Measurements from ENCODE around the gene C16orf86. TPM values are rescaled to one million over a fixed set of nuclear protein-coding genes. Genes with fewer than 3 reads are reported as not detected.

Gene C16orf86
- total and polyA plus RNA-seq, 2 donors (not counting 1 experiment from before 2014, with no cell fraction given) = 0.73 to 9.2 TPM

DNA sequence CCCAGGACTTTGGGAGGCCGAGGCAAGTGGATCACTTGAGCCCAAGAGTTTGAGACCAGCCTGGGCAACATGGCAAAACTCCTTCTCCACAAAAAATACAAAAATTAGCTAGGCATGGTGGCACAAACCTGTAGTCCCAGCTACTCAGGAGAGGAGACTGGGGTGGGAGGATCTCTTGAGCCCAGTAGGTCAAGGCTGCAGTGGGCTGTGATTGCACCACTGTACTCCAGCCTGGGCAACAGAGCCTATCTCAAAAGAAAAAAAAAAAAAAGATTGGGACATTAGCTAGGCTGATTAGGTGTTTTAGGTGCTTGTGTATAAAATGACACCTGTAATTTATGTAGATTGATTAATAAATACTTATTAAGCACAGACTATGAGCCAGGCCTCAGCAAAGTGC is 42.4 kb downstream of the C16orf86 start:
- Histone ChIP-seq H3K4me1 (ENCODE audit: control insufficient read depth, extremely low read depth, insufficient read depth, low read length) (no peaks in the 10 kb centered on the region), H3K27me3 (ENCODE audit: control insufficient read depth, insufficient read depth, low read length) (no peaks in the 10 kb centered on the region), H3K9ac (ENCODE audit: insufficient read depth, low read length) (no peak overlapping the region), H3K36me3 (ENCODE audit: control insufficient read depth, insufficient read depth, low read length) (no peaks in the 10 kb centered on the region), H4K20me1 (ENCODE audit: control insufficient read depth, extremely low read depth, insufficient read depth, low read length) (no peaks in the 10 kb centered on the region), H3K9me3 (ENCODE audit: control insufficient read depth, insufficient read depth, low read depth, low read length) (no peaks in the 10 kb centered on the region), H2AFZ (ENCODE audit: low read length) (no peak overlapping the region), H3K79me2 (ENCODE audit: control insufficient read depth, insufficient read depth, low read length) (peaks cover 3% of the 10 kb centered on the region), H3K4me2 (ENCODE audit: extremely low read depth, insufficient read depth, low read length) (no peak overlapping the region), H3K4me3 (replicated peaks in 1 of 4; ENCODE audit: control extremely low read depth in 1 of 4, insufficient read depth in 1 of 4, low read depth in 3 of 4, low read length in 4 of 4) (no peak overlapping the region), H3K27ac (ENCODE audit: insufficient read depth, low read length) (no peak overlapping the region)
- TF ChIP-seq, protein P1, sequence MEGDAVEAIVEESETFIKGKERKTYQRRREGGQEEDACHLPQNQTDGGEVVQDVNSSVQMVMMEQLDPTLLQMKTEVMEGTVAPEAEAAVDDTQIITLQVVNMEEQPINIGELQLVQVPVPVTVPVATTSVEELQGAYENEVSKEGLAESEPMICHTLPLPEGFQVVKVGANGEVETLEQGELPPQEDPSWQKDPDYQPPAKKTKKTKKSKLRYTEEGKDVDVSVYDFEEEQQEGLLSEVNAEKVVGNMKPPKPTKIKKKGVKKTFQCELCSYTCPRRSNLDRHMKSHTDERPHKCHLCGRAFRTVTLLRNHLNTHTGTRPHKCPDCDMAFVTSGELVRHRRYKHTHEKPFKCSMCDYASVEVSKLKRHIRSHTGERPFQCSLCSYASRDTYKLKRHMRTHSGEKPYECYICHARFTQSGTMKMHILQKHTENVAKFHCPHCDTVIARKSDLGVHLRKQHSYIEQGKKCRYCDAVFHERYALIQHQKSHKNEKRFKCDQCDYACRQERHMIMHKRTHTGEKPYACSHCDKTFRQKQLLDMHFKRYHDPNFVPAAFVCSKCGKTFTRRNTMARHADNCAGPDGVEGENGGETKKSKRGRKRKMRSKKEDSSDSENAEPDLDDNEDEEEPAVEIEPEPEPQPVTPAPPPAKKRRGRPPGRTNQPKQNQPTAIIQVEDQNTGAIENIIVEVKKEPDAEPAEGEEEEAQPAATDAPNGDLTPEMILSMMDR (conservative IDR thresholded peaks at IDR 0.05 in 1 of 2, IDR thresholded peaks at IDR 0.05 in 1 of 2; ENCODE audit: low read depth in 1 of 2, low read length in 2 of 2) = no peak
- no peak for TF ChIP-seq EZH2 (IDR thresholded peaks at IDR 0.05; ENCODE audit: low read length, missing control alignments)
- DNase-seq (ENCODE audit: low read depth in 2 of 2) = no peak

GRCh38 chr16:67710607-67711006 is 44.0 kb downstream of the C16orf86 start:
- H3K79me2 ChIP-seq (ENCODE audit: control insufficient read depth, insufficient read depth, low read length) = peaks cover 5% of the 10 kb centered on the region
- no peak overlapping the region for H2AFZ ChIP-seq (ENCODE audit: low read length)
- H3K9me3 ChIP-seq (ENCODE audit: control insufficient read depth, insufficient read depth, low read depth, low read length) = no peaks in the 10 kb centered on the region
- DNase-seq (ENCODE audit: low read depth in 2 of 2) = no peak
- no peak overlapping the region for H3K4me3 ChIP-seq (replicated peaks in 1 of 4; ENCODE audit: control extremely low read depth in 1 of 4, insufficient read depth in 1 of 4, low read depth in 3 of 4, low read length in 4 of 4)
- H3K4me1 ChIP-seq (ENCODE audit: control insufficient read depth, extremely low read depth, insufficient read depth, low read length) = no peaks in the 10 kb centered on the region
- H4K20me1 ChIP-seq (ENCODE audit: control insufficient read depth, extremely low read depth, insufficient read depth, low read length) = no peaks in the 10 kb centered on the region
- no peaks in the 10 kb centered on the region for H3K27me3 ChIP-seq (ENCODE audit: control insufficient read depth, insufficient read depth, low read length)
- H3K27ac ChIP-seq (ENCODE audit: insufficient read depth, low read length) = no peak overlapping the region
- TF ChIP-seq EZH2 (IDR thresholded peaks at IDR 0.05; ENCODE audit: low read length, missing control alignments) = no peak
- TF ChIP-seq, protein P1 (conservative IDR thresholded peaks at IDR 0.05 in 1 of 2, IDR thresholded peaks at IDR 0.05 in 1 of 2; ENCODE audit: low read depth in 1 of 2, low read length in 2 of 2) = no peak
- H3K36me3 ChIP-seq (ENCODE audit: control insufficient read depth, insufficient read depth, low read length) = no peaks in the 10 kb centered on the region
- no peak overlapping the region for H3K4me2 ChIP-seq (ENCODE audit: extremely low read depth, insufficient read depth, low read length)
- no peak overlapping the region for H3K9ac ChIP-seq (ENCODE audit: insufficient read depth, low read length)

DNA sequence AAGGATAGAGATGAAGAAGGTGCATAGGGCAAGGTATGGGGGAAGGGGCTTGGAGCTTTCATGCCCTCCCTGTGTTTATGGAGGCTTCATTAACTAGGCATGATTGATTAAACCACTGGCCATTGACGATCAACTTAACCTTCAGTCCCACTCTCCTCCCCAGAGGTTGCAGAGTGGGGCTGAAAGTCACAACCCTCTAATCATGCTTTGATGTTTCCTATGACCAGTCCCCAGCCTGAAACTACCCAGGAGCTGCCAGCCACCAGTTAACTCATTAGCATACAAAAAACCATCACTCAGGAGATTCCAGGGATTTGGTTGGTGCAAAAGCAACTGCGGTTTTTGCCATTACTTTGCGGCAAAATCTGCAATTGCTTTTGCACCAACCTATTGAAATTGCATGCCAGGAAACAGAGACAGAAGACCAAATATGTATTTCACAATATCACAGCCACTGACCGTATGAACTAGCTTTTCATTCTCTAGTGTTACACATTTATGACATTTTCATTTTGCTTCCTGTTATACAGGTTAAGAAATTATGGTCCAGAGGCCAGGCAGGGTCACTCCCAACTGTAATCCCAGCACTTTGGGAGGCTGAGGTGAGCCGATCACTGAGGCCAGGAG is 47.1 kb downstream of the C16orf86 start:
- Histone ChIP-seq H3K36me3 (ENCODE audit: control insufficient read depth, insufficient read depth, low read length) (no peaks in the 10 kb centered on the region), H3K9ac (ENCODE audit: insufficient read depth, low read length) (no peak overlapping the region), H3K9me3 (ENCODE audit: control insufficient read depth, insufficient read depth, low read depth, low read length) (no peaks in the 10 kb centered on the region), H3K4me3 (replicated peaks in 1 of 4; ENCODE audit: control extremely low read depth in 1 of 4, insufficient read depth in 1 of 4, low read depth in 3 of 4, low read length in 4 of 4) (no peak overlapping the region), H3K4me2 (ENCODE audit: extremely low read depth, insufficient read depth, low read length) (no peak overlapping the region), H3K27me3 (ENCODE audit: control insufficient read depth, insufficient read depth, low read length) (no peaks in the 10 kb centered on the region), H2AFZ (ENCODE audit: low read length) (no peak overlapping the region), H4K20me1 (ENCODE audit: control insufficient read depth, extremely low read depth, insufficient read depth, low read length) (no peaks in the 10 kb centered on the region), H3K4me1 (ENCODE audit: control insufficient read depth, extremely low read depth, insufficient read depth, low read length) (no peaks in the 10 kb centered on the region), H3K79me2 (ENCODE audit: control insufficient read depth, insufficient read depth, low read length) (peaks cover 21% of the 10 kb centered on the region), H3K27ac (ENCODE audit: insufficient read depth, low read length) (no peak overlapping the region)
- TF ChIP-seq, protein P1 (conservative IDR thresholded peaks at IDR 0.05 in 1 of 2, IDR thresholded peaks at IDR 0.05 in 1 of 2; ENCODE audit: low read depth in 1 of 2, low read length in 2 of 2) = no peak
- no peak for TF ChIP-seq EZH2 (IDR thresholded peaks at IDR 0.05; ENCODE audit: low read length, missing control alignments)
- no peak for DNase-seq (ENCODE audit: low read depth in 2 of 2)

Data from fibroblast of lung (primary cell).